Epithelial cell of proximal tubule (primary cell): ENCODE data around the gene ACACA. TPM values are rescaled to one million over a fixed set of nuclear protein-coding genes. Genes with fewer than 3 reads are reported as not detected.

Experiments used
- DNase-seq: peaks from one replicate; pipeline ENCODE4 v3.0.0-alpha.2; 2011; ENCODE audit warnings: low read depth
- H3K4me3 ChIP-seq: 2 replicates; pipeline ENCODE4 v1.5.1; 2011; ENCODE audit warnings: low read depth, mild to moderate bottlenecking, low read length
- total RNA-seq: library from RNA; depleted of rRNA; stranded (reverse); fragments of >200 nt; gene quantifications from 2 replicates; pipeline ENCODE4 v1.2.3, GENCODE V29; 2015
- TF ChIP-seq, protein P1 (sequence below): conservative IDR thresholded peaks from 2 replicates; pipeline ENCODE4 v1.5.1; 2012; ENCODE audit warnings: low read depth, mild to moderate bottlenecking, low read length

The ACACA gene
- total RNA-seq, 1 donor from 2014 or later: 26.4 TPM

DNA sequence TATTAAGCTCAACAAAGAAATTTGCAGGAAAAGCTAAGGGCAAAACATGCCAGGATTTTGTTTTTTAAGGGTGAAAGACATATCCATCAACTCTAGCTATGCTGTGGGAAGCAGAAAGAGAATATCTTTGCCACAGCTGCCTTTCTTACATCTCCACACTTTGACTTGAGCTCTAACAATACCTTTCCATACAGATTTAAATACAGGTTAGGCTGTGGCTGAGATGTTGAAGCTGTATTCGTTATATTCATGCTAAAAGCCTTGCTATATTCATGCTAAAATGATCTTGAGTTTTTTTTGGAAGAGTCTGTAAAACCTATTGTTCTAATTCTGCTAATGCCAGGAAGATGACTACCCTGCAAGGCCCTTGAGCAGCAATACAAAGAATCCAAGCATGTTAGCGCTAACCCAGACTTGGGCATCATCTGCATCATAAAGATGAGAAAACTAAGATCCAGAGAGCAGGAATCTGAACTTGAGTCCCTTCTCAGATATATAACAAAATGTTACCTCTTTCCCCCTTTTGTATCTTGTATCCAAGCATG is 235.7 kb downstream of the ACACA start:
- DNase-seq: no peak
- TF ChIP-seq, protein P1, sequence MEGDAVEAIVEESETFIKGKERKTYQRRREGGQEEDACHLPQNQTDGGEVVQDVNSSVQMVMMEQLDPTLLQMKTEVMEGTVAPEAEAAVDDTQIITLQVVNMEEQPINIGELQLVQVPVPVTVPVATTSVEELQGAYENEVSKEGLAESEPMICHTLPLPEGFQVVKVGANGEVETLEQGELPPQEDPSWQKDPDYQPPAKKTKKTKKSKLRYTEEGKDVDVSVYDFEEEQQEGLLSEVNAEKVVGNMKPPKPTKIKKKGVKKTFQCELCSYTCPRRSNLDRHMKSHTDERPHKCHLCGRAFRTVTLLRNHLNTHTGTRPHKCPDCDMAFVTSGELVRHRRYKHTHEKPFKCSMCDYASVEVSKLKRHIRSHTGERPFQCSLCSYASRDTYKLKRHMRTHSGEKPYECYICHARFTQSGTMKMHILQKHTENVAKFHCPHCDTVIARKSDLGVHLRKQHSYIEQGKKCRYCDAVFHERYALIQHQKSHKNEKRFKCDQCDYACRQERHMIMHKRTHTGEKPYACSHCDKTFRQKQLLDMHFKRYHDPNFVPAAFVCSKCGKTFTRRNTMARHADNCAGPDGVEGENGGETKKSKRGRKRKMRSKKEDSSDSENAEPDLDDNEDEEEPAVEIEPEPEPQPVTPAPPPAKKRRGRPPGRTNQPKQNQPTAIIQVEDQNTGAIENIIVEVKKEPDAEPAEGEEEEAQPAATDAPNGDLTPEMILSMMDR: no peak
- no peak overlapping the region for H3K4me3 ChIP-seq

DNA sequence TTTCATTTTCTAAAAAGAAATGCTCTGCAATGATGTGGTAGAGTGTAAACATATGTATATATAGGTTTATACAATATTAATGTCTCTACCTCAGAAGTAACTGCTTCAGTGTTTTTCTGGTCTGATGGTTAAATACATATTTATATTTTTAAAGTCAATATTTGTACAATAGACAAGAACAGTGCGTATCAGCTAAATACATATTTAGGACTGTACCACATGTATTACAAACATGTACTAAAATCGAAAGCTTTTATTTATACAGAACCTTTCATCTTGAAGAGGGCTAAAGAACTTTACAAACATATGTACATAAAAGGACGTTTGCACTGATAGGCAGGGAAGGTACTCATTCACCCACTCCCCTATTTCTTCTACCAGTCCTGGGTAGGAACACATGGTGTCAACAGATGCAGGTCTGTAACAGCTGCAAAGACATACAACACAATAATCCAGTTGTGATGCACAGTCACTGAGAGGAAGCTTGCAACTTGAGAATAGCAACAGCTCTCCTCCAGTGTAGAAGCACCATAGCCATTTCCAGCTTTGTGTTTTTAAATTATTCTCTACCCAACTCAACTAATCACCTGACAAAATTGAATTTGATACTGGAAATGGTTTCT is 237.8 kb downstream of the ACACA start:
- TF ChIP-seq, protein P1: no peak
- no peak for DNase-seq
- no peak overlapping the region for H3K4me3 ChIP-seq

DNA sequence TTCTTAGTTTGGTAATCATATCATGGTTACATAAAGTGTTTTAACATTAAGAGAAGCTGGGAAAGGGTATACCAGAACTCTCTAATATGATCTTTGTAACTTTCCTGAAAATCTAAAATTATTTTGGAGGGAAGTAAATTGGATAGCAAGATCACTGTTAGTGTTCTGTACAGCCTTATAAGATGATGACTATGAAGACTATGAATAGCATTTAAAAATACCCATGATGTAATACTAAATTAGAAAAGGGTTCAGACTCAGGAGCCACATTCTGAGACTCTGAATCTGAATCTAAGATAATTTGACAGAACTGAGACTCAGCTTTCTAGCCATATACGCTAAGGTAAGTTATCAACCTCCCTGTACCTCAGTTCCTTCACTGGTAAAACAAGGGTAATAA is 238.9 kb downstream of the ACACA start:
- no peak for DNase-seq
- TF ChIP-seq, protein P1: no peak
- H3K4me3 ChIP-seq: no peak overlapping the region

DNA sequence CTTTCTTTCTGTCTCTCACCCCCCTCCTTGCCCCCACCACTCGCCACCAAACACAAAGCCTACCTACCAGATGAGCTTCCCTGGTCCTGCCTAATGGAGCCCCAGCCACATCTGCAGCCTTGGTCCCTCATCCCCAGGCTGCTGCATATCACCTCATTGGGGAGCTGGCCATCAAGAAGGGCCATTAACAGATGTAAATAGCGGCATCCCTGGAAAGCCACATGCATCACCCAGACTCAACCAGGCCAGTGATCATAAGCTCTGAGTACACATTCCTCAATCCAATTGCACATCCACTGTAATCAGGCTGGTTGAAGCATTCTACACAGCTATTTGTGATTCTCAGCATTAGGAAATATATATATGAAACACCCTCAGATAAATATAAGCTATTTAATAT is 242.6 kb downstream of the ACACA start:
- no peak for DNase-seq
- no peak overlapping the region for H3K4me3 ChIP-seq
- TF ChIP-seq, protein P1: no peak

DNA sequence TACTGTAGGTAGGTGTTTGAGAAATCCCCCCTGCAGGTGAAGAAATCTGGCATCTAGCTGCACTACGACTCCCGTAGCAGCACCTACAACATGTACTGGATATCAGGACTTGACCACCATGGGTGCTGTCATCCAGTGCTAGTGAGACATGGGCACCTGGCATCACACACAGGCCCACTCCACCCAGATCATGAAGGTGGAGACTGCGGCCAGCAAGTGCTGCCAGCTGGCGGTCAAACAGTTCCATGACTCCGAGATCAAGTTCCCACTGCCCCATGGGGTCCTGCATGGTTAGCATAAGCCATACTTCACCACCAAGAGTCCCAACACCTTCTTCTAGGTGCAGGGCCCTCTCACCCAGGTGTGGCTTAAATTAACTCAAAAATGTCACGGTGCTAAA is 243.8 kb downstream of the ACACA start:
- TF ChIP-seq, protein P1: no peak
- no peak overlapping the region for H3K4me3 ChIP-seq

DNA sequence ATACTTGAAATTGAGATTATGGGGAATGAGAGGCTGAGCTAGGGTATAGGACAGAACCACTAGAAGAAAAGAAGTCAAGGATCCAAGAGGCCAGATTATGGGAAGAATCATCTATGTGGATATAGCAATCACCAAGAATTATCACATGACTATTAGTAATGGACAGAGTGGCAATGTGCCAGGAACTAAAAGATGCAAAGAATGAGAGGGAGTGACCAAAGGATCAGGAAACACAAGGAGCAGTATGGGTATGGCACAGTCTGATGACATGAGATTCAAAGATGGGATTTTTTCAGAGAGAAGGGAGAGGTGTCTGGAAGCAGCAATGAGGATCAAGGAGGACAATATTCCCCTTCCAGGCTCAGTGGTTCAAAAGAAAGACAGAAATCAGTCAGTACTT is 245.7 kb downstream of the ACACA start:
- no peak for DNase-seq
- TF ChIP-seq, protein P1: no peak

More for the DNA sequence above, 243.8 kb downstream of the ACACA start:
- no peak for DNase-seq

DNA sequence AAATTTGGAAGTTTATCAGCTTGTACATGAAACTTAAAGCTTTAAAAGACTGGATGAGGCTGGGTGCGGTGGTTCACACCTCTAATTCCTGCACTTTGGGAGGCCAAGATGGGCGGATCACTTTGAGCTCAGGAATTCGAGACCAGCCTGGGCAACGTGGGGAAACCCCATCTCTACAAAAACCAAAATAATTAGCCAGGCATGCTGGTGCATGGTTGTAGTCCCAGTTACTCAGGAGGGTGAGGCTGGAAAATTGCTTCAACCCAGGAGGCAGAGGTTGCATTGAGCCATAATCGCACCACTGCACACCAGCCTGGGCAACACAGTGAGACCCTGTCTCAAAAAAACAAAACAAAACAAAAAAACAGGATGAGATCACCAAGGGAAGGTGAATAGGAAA is 248.3 kb downstream of the ACACA start:
- DNase-seq: no peak
- TF ChIP-seq, protein P1: no peak
- no peak overlapping the region for H3K4me3 ChIP-seq

More for the DNA sequence above, 245.7 kb downstream of the ACACA start:
- H3K4me3 ChIP-seq: no peak overlapping the region
